Measurements from ENCODE around the gene AGAP2. TPM values are rescaled to one million over a fixed set of nuclear protein-coding genes. Genes with fewer than 3 reads are reported as not detected.

Gene AGAP2
- total and polyA plus RNA-seq, 2 of the 13 experiments (the other 11 are each of a cell fraction or from before 2014, with no cell fraction given): 0.38 to 0.45 TPM

GRCh38 chr12:57771873-57772428, 33.4 kb upstream of the AGAP2 start, which contains the start of gene METTL1 (continued):
- TF ChIP-seq HMGXB4 (CRISPR knock-in tag; IDR thresholded peaks at IDR 0.05; ENCODE audit: borderline replicate concordance in 1 of 2, low read depth in 1 of 2) (peak; percentile 47 to 78; a peak in 3 of 4 replicates), HMG20B (CRISPR knock-in tag; conservative IDR thresholded peaks at IDR 0.05) (no peak), AFF4 (CRISPR knock-in tag; IDR thresholded peaks at IDR 0.05) (no peak), ZMYM2 (CRISPR knock-in tag; IDR thresholded peaks at IDR 0.05) (peak; percentile 75; the same call in 1 of the 2 replicates), ATM (IDR thresholded peaks at IDR 0.05; ENCODE audit: borderline replicate concordance) (no peak), JDP2 (CRISPR knock-in tag; IDR thresholded peaks at IDR 0.05; ENCODE audit: borderline replicate concordance) (no peak), ZNF446 (CRISPR knock-in tag; IDR thresholded peaks at IDR 0.05) (peak; percentile 46)
